ENCODE data around the gene PLCD3.
A peak's percentile ranks its signal among the peaks of the same experiment; 100 is the strongest.

The PLCD3 gene

DNA sequence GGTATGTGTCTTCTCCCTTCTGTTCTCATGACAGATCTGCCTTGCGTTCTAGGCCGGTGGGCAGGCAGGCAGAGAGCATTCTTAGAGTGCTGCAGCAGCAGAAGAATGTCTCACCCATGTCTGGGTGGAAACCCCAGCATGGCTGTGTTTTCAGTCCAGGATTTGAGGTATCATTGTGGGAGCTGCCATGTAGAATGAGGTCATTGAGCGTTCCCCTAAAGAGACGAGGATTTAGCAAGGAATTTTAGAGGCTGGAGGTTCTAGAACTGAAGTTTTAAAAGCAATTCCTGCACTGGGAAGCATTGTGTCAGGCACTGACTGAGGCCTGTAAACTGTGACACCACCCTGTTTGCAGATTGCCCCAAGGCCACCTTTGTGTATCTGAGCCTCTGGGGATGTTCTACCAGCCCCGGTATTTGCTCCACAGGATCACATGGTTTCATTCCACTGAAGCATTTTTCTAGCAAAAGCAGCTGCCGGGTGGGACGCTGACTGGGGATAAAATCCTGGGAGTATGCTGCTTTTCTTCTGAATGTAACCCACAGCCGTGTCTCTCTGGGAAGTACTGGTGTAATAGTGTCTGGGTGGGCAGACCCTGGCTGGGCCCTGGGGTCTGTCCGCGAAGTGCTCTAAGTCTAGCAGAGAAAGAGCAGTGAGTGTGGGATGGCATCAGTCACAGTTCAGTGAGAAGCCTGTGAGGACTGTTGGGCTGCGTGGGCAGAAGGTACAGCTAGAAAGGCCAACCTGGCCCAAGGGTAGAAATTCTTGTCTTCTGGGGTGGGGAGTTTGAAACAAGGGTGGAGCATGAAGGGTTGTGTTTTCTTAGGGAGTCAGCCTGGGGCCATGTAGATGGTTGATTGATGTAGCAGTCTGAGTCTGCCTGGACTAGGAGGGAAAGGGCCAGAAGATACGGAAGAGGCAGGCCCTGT lies 30.2 kb downstream of the PLCD3 start:
- no peak for DNase-seq

DNA sequence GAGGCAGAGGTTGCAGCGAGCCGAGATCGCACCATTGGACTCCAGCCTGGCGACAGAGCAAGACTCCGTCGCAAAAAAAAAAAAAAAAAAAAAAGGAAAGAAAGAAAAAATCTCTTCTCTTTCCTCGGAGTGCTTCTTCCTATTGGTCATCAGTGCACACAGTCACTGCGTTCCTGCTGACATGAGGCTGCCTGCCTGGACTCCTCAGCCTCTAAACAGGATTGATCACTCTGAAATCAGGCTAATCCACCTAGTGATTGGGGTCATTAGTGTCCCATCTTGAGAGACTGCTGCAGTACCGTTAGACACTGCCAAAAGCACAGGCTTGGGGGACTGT lies 30.8 kb downstream of the PLCD3 start:
- no peak for DNase-seq

DNA sequence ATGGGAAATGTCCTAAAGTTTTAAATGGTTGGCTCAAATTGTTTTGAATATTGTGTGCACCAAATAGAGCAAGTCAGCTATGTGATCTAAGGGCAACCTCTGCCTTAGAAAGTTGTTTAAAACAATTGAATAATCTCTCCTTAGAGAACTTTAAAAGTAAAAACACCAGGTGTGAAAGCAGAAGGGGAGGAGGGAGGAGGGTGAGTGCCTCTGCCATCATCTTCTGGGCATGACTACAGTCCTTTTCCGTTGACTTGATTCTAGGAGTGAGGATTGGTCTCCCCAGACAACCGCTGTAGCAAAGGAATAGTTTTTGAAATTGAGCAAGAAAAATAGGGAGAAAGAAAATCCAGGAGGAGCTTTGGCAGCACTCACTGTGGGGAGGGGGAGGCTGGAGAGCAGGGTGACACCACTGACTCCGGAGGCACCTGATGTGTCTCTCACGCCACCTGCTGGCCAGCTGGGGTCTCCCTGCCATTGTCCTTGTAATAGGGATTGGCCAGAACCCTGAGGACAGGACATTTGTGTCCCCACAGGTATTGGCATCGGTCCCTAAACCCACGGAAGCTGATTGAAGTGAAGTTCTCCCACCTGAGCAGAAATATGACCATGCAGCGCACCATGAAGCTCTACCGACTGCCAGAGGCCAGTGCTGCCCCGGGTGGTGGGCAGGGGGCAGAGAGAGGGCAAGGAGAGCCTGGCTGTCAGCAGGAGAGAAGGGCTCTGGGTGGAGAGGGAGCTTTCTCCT lies 33.3 kb downstream of the PLCD3 start:
- peak in 12 of 14 donors; percentile 34 to 89 (median 76) for DNase-seq

DNA sequence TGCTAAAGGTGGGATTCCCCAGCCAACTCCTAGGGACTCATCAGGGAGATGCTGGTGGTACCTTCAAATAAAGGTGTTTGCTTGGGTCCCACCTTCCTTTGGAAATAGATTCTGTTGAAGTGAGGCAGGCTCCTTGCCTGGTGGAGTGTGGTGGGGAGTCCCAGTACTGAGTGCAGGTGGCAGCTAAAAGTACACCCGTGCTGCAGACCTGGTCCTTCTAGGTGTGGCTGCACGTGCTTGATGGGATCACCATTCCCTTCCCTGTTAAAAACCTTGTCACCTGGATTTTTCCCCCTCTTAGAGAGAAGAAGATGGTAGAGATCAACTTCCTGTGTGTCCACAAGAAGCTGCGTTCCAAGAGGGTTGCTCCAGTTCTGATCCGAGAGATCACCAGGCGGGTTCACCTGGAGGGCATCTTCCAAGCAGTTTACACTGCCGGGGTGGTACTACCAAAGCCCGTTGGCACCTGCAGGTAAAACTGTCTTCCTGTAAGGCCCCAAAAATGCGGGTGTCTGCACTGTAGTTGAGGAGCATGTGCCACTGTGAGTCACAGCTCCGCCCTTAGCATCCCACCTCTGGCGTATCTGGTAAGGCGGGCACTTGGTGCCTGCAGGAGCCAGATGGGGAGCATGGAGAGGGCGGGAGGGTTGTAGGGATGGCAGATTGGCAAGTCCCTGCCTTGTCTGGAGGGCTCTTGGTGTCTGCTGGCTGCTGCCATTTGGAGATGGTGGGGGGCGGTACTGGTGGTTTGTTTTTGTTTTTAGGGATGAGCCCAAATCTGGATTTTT lies 34.0 kb downstream of the PLCD3 start:
- no peak for DNase-seq

DNA sequence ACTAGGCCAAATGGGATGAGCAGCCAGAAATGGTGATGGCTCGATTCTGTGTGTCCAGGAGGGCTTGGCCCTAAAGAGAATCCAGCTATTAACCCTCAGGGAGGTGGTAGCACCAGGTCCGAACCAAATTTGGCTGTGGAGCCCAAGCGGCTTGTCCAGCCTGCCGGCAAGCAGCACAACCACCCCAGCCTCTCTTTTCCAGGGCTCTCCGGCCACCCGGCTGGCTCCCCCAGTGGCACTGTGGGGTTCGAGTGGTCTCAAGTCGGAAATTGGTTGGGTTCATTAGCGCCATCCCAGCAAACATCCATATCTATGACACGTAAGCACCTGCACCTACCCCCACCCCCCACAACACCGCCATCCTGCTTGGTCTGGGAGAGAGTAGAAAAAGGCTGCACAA lies 35.4 kb downstream of the PLCD3 start:
- no peak for DNase-seq

DNA sequence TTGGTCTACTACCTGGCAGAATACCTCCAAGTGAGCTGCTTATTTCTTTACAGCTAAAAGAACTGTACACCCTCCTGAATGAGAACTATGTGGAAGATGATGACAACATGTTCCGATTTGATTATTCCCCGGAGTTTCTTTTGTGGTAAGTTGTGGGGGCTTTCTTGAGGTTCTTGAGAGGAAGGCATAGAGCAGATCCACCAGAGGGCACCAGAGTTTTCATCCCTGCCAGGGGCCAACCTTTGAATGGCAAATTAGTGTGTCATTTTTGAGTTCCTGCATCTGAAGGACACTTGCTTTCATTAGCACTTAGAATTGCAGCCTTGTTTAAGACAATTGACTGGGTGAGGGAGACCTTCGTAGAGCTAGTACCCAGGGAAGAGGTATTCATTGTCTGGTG lies 36.2 kb downstream of the PLCD3 start:
- no peak for DNase-seq

DNA sequence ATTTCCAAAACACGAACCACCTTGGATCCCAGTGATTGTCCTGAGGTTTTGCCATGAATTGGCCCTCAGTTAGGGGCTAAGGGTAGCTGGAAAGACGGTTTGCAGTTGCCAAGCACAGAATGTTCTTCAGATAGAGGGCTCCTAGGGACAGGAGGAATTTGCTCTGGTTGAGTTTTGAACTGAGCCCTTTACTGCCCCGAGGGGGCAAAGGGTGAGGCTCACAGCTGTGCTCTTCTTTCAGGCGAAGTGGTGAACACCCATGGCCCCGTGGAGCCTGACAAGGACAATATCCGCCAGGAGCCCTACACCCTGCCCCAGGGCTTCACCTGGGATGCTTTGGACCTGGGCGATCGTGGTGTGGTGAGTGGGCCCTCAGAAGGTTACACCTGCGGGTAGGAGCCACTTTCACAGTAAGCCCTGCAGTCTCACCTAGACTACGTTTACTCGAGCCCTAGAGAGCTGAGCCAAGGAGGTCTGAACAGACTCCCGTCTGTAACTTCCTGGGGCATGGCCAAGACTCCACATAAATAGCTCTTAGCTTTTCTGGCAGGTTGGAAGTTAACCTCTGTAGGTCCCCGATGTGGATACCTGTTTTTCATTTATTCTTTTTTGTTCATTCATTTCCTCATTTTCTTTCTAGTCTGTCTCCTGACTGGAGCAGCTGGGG lies 38.7 kb downstream of the PLCD3 start:
- peak in 1 of 14 donors; percentile 54 for DNase-seq

DNA sequence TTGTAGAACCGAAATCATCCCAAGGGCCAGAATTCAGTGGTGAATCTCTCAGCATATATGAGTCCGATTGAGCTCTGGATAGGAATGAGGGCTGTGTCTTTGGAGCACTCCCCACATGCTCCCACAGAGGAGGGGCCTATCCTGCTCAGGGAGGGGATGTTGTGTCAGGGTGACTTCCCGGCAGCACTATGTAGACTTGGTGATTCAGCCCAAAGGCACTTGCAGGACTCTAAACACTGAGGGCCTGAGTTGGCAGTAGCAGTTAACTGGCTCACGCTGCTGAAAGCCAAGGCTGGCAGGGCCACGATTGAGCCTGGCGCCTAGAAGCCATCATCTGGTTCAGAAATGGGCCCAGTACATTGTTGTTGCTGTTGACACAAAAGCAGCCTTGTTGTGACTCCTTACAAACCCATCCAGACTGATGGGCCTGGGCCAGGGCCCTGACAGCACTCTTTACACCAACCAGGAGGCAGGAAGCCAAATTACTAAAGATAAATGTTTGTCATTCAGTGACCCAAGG lies 39.3 kb downstream of the PLCD3 start:
- DNase-seq, result peak in 13 of 14 donors; percentile 38 to 98 (median 85)

DNA sequence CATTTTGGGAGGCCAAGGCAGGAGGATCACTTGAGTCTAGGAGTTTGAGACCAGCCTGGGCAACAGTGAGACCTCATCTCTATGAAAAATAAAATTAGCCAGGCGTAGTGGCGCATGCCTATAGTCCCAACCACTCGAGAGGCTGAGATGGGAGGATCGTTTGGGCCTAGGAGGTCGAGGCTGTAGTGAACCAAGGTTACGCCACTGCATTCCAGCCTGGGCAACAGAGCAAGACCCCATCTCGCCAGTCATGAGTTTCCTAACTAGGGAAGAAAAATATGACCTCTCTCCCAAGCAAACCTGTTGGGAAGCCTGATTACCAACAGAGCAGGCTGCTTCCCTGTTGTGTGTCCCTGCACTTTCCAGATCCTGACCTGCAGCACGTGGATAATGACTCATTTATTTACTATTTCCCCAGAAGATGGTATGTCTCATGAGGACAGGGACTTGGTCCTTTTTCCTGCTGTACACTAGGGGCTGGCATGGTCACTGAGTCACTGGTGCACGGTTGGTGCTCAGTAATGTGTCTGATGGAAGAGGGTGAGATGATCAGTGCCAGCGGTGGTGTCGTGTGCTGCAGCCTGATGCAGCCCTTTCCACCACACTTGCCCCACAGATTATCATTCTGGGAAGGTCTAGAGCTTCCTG lies 40.4 kb downstream of the PLCD3 start:
- no peak for DNase-seq

DNA sequence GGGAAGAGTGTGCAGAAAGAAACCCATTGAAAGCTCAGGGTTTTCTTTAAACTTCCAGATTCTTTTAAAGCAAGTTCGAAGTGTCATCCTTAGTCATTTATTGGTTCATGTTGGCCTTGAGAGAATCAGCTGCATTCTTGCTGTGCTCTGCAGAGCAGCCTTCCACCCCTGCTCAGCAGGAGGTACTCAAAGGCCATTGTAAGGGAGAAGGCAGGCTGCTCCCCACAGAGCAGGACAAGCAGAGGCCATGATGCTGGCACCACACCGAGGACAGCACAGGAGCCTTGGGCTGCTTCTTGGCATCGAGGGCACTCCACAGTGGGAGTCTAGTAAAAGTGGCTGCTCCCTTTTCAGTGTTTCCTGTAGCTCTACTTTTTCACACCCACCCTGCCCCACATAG lies 41.6 kb downstream of the PLCD3 start:
- DNase-seq, result no peak

DNA sequence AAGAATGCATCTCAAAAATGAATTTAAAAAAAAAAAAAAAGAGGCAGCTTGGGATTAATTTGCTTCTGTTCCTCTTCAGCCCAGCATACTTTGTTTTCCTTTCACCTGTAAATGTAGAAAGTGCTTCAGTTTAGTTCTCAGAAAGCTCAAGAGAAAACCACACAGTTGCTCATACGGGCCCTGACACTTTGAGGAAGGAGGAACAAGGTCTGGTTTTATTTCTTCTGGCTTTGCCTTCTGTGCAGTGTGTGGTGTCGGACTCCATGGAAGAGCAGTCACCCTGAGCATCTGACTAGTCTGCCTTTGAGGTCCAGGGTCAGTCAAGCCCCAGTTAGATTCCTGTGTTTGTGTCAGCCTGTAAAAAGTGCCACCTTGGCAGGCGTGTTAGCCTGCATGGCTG lies 43.6 kb downstream of the PLCD3 start:
- no peak for DNase-seq

DNA sequence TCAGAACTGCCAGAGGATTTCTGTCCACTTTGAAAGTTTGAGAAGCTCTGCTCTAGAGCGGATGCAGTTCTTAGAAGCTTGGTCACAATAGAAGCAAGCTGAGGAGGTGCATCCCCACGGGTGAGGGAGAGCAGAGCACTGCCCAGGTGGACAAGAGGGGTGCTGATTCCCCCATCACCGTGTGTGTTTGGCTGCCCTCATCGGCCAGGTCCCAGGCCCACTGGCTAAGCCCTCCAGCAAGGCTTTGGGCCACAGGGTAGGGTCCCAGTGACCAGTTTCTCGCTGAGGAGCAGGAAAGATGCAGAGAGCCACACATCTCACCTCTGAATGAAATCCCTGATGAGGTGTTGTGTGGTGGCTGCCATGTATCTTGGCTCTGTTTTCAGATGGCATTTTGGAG lies 44.3 kb downstream of the PLCD3 start:
- DNase-seq, result no peak

DNA sequence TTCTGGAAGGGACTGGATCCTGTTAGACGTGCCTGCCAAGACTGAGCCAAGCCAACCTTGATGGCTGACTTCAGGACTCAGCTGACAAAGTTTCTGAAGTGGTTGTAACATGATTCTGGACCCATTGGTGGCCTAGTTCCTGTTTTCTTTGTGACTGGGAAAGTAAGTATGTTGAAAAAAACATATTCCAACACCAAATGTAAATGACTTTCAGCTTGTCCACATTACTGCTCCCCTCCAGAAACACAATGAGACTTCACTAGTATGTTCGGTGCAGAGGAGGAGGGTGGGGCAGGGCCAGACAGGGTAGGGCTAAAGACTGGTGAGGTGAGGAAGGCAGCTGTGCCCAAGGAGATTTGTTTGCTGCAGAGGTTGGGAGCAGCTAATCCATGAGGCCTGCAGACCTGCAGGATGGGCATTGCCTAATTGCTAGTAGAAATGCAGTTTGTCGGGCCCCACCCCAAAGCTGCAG lies 44.8 kb downstream of the PLCD3 start:
- no peak for DNase-seq

DNA sequence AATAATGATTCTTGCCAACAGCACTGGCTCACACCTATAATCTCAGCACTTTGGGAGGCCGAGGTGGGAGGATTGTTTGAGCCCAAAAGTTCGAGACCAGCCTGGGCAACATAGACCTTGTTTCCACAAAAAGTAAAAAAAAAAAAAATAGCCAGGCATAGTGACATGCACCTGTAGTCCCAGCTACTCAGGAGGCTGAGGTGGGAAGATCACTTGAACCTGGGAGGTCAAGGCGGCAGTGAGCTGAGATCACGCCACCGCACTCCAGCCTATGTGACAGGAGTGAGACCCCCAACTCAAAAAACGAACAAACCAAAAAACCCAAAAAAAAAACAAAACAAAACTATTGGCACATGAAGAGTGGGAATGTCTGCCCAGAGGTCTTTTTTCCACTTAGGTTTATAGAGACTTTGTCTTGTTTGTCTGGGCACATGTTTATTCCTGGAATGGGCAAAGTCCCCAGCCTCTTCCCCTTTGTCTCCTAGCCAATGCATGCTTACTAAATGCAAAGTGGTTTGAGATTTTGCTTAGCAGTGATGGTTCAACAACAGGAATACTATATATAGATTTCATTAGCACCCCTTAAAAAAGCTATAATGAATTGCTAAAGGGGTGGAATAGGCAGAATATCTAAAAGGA lies 45.3 kb downstream of the PLCD3 start:
- no peak for DNase-seq

DNA sequence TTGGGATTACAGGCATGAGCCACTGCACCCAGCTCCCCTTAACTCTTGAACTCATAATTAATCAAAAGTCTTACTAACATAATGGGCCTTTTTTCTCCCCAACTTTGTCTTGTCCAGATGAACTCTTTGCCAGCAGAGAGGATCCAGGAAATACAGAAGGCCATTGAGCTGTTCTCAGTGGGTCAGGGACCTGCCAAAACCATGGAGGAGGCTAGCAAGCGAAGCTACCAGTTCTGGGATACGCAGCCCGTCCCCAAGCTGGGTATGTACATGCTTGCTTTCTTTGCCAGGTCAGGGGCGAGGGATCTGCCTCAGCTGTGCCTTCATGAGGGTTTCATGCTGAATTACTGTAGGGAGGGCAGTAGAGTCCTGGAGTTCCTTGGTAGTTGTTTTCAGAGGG lies 45.9 kb downstream of the PLCD3 start:
- DNase-seq, result peak in 3 of 14 donors; percentile 34 to 49 (median 34)

DNA sequence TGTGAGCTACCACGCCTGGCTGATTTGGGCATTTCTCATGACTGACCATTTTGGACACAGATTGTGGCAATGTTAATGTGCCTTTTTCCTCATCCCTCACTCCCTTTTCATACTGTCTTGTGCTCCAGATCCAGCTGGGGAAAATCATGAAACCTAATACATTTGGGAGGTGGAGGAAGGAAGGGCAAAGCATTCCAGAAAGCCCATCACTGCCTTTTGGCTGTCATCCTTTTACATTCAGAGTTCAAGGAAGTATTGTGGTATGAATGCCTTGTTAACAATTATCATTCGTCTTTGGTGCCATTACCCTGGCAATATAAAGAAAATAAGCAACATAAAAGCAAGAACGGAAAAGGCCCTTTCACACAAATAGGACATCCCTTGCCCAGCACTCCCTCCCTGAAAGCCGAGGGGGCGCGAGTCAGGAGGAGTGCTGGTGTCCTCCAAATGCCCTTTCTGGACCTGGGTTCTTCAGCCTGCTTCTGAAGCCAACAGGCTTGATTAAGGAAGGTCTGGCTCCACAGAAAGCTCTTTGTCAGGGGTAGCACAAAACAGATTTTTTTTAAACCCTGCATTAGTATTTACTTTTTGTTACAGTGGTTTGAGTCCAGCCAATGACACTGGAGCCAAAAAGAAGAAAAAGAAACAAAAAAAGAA lies 51.1 kb downstream of the PLCD3 start:
- DNase-seq, result peak in 5 of 14 donors; percentile 15 to 43 (median 25)

DNA sequence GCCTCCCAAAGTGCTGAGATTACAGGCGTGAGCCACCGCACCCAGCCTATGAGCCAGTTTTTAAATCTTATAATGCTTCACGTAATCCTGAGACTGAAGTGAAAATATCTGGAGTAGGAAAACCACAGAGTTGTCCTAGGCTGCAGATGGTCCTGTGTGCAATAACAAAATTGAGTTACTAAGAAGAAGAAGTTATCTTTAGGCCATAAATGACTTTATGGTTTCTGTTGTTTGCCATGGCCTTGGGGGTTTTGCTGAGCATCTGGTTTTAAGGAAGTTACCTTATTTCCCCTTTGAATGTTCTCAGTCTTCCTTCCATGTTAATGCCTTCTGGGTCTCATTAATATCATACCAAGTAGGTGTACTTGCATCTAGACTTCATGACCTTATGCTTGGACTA lies 54.7 kb downstream of the PLCD3 start:
- no peak for DNase-seq

DNA sequence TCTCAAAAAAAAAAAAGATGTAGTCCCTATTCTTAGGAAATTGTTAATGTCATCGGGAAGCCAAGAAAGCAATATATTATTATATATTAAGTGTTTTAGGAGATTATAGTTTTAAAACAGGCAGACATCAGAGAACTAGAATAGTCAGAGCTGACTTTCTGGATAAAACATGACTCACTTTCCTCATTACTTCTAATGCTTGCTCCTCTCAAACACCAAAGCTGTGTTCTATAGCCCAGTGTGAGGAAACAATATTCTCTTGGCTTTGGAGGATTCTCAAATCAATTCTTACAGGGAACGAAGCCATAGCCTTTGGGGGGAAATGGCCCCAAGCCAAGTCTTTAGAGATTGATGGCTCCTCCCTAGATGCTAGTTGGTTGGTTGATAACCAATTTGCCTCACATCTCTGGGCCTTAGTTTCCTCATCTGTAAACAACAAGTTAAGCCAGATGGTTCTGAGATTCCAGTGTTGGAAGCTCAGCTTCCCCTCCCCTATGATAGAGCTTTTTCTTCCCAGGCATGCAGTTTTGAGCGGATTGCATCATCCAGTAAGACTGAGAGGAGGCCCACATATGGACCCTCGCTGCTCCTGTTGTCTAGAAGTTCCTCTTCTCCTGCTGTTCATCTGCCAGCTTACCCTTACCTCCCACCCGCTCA lies 58.8 kb downstream of the PLCD3 start:
- no peak for DNase-seq

DNA sequence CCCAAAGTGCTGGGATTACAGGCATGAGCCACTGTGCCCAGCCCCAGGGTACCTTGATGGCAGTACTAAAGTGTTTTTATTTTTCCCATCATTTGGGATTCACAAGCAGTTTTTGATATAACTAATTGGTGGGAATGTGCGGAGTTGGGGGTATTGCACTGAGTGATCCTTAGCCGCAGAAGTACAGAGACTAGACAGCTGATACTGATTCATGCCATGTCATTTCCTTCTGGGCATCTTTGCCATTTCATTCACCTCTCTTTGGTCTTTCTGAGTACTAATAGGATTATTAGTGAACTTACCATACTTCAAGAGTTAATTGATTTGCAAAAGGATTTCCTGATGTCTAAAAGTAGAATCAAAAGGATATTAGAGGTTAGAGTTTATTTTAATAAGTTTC lies 61.5 kb downstream of the PLCD3 start:
- no peak for DNase-seq

DNA sequence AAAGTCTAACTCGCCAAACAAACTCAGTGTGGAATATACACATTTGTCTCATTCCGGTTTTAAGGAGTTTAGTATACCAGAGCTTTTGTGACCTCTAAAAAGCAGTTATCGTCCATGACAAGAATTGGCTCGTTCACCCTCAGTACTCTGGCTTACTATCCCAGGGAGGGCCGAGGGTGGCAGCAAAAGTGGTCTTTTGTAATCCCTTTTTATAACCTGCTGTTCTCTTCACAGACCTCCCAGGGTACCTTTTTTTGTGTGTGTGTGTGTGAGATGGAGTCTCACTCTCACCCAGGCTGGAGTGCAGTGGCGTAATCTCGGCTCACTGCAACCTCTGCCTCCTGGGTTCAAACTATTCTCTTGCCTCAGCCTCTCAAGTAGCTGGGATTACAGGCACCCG lies 62.3 kb downstream of the PLCD3 start:
- DNase-seq, result no peak

All from C1 segment of cervical spinal cord (tissue), 14 donors.